NOMO-1 (cell line): Measurements from ENCODE around the gene ZNF691.

Experiments
- DNase-seq, 2 experiments: peaks; one replicate each; lab custom pipeline; 2025; ENCODE audit not compliant: unreplicated experiment in 2 of 2; lab: John Stamatoyannopoulos, UW

The ZNF691 gene

DNA sequence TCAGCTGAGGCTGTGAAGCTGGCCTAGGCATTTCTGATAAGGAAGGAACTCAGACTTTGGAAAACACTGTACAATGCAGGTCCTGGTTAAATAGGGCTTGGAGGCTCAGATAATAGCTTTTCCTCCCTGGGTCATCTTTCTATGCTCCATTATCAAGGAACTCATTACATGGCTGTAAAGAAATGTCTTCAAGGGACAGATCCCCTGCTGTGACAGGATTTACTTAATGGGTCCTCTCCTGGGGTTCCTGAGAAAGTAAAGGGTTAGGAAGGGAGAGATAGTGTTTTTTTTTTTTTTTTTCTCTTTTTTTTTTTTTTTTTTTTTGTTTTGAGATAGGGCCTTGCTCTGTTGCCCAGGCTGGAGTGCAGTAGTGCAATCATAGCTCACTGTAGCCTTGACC is 15.1 kb upstream of the ZNF691 start:
- no peak for DNase-seq

DNA sequence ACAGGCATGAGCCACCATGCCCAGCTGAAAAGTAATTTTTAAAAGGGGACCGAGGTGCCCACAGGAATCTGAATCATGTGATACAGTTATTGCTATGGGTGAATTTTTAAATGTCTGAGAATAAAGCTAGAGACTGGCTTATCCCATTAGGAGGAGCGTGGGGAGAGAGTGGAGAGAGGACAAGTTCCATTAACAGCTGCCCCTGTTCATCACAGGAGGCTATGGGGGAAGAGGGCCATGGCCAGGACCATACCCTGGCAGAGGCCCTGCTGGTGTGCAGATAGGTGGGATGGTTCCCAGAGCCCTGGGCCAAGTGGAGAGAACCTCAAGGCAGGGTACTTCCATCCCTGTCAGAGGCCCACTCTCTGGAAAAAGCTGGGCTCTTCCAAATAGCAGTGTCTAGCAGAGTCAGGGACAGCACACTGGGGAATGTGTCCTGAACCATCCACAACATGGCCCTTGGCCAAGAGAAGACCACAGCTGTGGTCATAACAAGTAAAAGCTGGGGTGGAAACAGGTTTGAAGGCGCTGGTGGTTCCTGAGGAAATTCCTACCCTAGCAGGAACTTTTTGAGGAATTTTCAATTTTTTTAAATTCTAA is 13.7 kb upstream of the ZNF691 start:
- DNase-seq: no peak

DNA sequence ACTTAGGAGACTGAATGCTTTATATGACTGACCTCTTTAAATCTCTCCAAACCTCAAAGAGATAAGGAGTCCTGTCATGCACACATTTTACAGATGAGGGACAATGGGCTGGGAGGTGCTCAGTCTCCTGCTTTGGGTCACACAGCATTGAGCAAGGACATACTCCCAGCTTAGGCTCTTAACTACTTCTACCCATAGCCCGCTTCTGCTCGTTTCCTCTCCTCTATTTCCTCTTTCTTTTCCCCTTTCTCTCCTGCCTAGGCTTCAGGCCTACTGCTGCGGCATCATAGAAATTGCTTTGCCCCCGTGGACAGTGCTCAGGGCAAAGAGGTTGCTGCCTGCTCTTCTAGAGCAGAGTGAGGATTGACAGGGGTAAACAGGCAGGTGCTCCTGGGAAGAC is 12.4 kb upstream of the ZNF691 start:
- peak; percentile 51 to 63 for DNase-seq

DNA sequence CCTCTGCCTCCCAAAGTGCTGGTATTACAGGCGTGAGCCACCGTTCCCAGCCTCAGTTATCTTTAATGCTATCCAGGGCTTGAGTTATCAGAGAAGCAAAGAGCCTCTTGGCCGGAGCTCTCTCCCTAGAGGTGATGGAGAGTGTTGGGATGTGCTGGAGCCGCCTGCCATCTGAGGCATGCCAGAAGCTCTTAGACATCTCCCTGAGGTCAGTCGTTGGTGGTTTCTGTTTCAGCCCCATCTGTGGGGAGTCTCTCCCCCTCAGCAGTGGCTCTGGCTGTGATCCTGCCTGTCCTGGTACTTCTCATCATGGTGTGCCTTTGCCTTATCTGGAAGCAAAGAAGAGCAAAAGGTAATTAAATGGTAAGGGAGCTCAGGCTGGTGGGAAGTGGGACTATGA is 11.6 kb upstream of the ZNF691 start:
- DNase-seq: no peak

DNA sequence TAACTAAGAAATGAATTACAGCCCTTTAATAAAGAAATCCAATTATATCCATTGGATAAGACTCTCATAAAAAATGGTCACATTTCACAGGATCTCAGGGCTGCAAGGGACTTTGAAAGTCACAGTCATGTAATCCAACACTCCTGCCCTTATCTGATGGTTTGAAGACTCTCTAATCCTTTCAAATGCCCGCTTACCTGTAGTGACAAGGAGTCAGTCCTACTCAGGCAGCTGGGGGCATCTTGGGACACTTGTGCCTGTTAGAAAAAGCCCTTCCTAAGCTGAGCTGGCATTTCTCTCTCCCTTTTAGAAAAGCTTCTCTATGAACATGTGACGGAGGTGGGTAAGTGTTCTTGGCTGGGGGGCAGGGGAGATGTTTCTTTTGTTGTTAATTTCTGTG is 11.0 kb upstream of the ZNF691 start:
- no peak for DNase-seq

DNA sequence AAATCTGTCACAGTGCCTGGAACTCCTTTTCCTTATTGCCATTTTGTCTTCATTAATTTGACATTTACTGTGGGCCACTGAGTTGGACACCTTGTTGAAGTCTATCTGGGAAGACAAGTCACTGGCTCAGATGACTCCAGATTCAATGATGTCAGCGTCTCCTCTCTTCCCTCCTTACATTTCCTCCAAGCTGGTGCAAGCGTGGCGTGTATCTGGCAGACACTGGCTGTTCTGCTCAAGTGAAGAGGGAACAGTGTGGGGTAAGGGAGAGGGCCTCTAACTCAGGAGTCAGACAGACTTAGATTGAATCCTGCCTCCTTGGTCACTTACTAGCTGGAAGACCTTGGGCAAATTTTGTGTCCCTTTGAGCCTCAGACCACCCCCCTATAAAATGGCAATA is 8.7 kb upstream of the ZNF691 start:
- no peak for DNase-seq

DNA sequence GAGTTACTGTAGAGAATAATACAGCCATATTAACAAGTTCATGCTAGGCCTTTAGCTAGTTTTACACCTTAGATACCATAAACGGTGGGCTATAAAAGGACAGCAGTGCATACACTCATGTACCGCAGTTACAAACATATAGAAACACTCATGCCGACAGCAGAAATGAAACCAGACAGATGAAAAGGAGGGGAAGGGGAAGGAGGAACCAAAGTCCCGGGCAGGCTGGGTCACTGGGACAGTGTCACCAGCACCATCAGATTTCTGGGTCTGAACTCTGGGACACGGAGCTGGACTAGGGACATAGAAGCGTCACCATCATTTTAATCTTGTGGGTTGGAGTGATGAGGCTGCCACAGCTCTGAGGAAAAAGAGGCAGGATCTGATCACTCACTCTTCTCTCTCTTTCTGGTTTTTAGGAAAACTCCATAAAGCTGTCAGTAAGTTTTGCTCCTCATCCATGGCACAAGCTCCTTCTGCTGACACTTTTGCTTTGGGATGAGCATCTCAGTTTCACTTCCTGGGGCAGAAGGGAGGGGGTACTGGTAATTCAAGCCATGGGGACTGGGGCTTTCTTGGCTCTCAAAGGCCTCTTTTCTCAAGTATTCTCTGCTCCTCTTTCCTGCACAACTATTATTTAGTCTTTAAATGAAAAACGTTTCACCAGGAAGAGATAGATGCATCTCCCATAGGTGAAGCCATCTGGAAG is 7.8 kb upstream of the ZNF691 start:
- peak in 1 of 2 experiments; percentile 22 for DNase-seq

DNA sequence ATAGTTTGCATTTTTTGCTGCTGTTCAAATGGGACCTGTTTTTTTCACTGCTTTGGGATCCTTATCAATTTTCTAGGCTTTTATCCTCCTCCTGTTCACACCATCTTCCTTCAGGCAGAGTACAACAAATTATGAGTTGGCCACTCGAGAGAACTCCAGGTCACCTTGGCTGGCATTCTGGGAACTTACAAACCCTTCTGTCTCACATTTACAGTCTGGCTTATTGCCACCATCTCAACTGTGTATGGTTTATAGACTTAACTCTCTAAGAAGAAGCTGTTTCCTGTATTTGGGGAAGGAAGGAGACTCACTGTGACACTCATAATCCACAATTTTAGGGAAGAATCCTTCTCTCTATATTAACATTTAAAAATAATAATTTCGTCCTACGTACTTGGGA is 5.4 kb upstream of the ZNF691 start:
- no peak for DNase-seq

DNA sequence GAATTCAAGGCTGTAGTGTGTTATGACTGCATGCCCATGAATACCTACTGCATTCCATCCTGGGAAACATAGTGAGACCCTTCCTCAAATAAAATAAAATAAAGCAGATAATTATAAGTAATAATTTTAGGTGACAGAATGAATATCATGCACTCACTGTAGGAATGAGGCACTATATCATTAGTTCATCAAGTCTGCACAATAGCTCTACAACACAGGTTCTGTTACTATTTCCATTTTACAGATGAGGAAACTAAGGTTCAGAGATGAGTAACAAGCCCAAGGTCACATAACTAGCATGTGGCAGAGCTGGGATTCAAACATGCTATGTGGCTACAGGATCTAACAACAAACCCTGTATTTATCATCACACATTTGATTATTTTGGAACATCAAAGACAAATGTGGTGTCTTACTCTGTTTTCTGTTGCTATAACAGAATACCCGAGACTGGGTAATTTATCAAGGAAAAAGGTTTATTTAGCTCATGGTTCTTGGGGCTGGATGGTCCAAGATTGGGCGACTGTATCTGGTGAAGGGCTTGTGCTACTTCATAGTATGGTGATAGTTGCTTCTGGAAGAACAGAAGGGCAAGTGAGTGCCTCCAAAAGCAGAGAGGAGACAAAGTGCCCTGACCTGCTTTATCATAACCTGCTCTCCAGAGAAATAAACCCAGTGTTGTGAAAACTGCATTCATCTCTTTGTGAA is 4.8 kb upstream of the ZNF691 start:
- no peak for DNase-seq

DNA sequence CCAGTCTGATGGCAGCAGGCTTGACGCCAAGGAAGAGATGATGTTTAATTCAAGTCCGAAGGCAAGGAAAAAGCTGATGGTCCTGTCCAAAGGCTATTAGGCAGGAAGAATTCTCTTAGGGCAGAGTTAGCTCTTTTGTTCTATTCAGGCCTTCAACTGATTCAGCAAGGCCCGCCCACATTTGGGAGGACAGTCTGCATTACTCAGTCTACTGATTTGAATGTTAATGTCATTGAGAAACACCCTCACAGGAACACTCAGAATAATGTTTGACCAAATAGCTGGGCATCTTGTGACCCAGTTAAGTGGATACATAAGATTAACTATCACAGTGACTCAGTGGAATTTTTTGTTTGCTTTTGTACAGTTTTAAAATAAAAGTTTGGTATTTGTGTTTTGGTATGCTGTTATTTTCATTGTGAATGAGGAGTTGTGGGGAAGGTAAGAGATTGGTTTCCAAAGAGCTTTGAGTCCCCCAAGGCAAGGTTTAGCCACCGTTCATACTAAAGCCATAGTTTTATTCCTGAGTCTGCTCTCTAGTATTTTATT is 1.7 kb upstream of the ZNF691 start:
- no peak for DNase-seq

DNA sequence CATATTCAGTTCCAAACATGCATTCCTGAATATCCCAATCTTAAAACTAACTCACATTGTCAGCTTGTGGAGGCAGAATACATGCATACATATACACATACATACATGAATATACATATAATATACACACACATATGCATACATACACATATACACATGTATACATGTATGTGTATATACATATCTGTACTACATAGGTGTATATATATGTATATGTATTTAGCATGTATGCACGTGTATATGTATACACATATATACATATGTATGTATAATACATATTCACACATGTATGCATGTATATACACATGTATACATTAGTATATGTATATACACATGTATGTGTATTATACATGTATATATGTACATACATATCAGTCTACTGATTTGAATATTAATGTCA is 1.2 kb upstream of the ZNF691 start:
- no peak for DNase-seq

DNA sequence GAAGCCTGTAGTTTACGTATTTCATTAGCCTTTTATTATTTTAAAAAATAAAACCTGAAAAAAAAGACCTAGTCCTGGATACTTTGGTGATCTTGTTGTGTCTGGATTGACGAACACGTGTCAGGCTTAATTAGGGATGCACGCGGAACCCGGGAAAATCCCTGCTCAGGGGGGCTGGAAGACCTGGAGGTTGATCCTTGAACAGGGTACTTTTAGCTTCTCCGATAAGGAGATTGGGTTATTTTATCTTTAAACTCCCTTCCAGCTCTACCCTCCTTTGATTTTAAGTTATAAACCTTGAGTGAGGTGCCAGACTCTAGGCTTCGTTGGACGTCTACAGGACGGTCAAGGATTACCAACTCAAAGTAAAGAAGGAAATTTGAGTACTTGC is 552 bp upstream of the ZNF691 start:
- no peak for DNase-seq

DNA sequence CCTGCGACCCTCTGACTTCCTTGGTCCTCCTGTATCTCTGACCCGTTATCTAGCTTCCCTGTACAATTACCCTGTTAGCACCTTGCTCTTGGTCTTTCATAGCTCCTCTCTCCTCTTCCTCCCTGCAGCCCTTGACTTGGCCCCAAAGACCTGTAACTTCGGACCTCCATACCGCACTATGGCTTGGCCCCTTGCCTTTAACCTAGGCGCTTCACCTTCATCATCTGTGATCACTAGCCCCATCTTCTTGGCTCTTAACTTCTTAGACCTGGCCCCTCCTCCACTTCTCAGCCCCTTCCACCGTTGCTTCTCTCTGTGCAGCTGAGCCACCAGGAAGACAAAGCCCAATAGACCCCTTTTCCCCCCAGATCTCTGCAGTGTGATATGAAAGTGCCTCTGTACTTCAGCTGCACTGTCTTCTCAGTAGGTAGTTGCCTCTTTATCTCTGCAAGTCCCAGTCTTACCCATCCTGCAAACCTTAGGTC is 740 bp downstream of the ZNF691 start:
- no peak for DNase-seq

DNA sequence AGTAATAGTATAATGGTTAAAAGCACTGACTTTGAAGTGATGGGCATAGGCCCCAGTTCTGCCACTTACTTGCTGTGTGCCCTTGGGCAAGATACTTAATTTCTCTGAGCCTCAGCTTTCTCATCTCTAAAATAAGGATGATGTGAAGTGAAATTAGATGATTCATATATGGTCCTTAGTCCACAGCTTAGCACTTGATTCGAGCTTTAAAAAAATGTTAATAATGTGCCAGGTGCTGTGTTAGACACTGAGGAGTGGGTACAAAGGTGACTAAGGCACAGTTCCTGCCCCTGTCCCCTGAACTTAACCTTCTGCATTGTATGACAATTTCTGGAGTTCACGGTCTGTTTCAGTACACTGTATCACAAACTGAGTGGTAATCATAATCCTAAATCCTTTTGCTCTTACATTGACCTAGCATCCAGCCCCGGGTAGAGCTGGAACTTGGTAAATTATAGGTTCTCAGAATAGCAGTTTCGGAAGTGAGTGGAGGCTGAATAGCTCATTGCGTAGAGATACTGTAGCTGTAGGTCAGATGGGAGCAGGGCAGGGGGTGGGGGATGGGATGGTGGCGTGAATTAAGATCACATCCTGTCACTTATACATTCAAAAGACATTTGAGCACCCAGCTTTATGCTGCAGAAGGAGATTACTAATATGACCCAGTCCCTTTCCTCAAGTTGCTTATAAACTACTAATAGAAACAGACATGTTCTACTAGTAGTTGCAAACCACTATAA is 1.5 kb downstream of the ZNF691 start:
- DNase-seq: no peak

DNA sequence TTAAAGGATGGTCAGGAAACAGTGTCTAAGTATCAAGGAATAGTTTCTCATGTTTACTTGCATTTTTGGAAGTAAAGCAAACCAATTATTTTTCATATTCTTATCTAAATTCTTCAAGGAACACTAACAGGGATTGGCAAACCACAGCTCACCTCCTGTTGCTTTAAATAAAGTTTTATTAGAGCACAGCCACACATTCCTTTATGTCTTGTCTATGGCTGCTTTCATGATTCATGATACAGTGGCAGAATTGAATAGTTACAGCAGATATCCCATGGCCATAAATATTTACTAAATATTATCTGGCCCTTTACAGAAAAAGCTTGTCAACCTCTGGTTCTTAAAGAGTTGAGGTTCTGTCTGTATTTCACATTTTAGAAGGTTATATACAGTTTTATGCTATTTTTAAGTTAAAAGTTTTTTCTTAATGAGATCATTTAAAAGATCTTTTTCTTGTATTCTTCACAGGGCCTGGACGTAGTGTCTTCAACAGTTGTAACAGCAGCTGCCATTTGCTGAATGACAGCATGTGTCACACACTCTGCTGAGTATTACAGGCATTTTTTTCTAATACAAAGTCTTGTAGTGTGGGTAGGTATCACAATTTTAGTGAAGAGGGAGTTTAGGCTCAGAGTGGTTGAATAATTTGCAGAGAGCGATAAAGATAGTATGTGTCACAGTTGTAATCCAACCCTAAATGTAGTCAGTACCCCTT is 2.6 kb downstream of the ZNF691 start:
- no peak for DNase-seq

DNA sequence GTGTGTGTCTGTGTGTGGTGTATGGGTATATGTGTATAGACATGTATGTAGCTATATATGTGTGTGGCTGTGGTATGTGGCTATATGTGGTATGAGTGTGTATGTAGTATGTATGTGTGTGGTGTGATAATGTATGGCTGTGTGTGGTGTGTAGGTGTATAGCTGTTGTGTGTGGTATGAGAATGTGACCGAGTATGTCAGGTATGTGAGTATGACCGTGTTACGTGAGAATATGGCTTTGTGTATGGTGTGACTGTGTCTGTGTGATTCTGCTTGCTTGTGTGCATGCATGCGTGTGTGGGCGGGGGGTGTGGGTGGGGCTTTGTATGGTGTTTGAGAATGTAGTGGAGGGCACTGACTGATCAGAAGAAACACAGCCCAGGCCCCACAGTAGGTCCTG is 3.5 kb downstream of the ZNF691 start:
- no peak for DNase-seq

DNA sequence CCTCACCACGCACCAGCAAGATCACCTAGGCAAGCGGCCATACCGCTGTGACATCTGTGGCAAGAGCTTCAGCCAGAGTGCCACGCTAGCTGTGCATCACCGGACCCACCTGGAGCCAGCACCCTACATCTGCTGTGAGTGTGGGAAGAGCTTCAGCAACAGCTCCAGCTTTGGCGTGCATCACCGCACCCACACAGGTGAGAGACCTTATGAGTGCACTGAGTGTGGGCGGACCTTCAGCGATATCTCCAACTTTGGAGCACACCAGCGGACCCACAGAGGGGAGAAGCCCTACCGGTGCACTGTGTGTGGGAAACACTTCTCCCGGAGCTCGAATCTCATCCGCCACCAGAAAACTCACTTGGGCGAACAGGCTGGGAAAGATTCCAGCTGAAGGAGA is 5.0 kb downstream of the ZNF691 start:
- DNase-seq: no peak

DNA sequence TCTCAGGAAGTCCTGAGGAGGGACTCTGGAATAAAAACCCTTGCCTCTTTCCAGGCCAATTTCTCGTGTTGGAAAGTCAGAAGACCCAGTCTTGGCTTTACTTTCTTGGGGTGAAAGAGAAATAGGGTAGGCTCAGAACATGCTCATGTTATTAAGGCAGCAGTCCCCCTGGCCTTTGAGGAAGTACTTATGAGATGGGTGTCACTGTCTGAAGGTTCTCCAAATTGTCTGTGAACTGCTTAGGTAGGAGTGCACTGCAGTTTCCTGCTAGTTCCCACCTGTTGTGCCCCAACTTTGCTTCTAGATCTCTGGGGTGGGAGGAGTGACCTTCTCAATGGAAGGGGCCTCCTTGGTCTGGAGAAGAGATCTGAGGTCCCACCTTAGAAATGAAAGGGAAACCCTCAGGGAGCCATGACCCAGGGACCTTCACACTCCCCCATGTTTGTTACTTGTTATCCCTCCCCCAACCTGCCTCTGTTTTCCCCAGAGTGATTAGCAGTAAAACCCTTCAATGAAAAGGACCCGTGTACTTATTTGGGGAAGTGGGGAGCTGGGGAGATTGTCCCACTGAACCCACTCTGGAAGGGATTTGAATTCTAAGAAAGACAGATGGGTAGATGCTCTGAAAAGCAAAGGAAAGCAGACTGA is 5.7 kb downstream of the ZNF691 start:
- no peak for DNase-seq

DNA sequence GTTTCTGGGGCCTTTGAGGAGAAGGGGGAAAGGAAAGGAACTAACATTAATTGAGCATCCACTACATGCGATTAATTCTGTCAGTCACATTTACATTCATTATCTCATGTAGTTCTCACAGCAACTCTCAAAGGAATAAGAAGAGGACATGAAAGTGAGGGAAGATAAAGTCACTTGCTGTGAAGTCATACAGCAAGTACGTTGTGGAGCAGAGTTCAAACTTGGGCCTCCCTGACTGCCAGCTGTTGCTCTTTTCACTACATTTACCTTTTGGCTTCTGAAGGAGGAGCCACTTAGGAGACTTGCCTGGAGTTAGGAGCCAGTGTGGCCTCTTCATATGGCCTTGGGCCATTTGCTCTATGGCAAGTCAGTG is 6.2 kb downstream of the ZNF691 start:
- no peak for DNase-seq
